Thymus (tissue), 14 donors: ENCODE results near the gene ZCCHC7. TPM values are rescaled to one million over a fixed set of nuclear protein-coding genes. Genes with fewer than 3 reads are reported as not detected.
"Not testable (repeated sequence)": the region's sequence is repeated elsewhere in the genome, so short reads cannot be mapped to it uniquely, and the experiment has no call there.

ENCODE experiments used
- DNase-seq, 9 donors: peaks; one replicate each; pipeline ENCODE4 v3.0.0-alpha.2; 2013; ENCODE audit warnings: low spot score in 9 of 9, low read depth in 6 of 9, missing footprints in 1 of 9
- H3K27ac ChIP-seq, 2 donors: one replicate each; pipeline ENCODE4 v1.5.1; 2013; ENCODE audit warnings: control low read depth in 1 of 2, low read depth in 1 of 2, low read length in 1 of 2, mild to moderate bottlenecking in 1 of 2, moderate library complexity in 1 of 2
- H3K27me3 ChIP-seq, 2 donors: one replicate each; pipeline ENCODE4 v1.5.1; 2013; ENCODE audit warnings: low read length in 1 of 2; ENCODE audit not compliant: control insufficient read depth in 2 of 2, insufficient read depth in 1 of 2
- H3K36me3 ChIP-seq, 2 donors: one replicate each; pipeline ENCODE4 v1.5.1; 2013; ENCODE audit warnings: low read length in 1 of 2, mild to moderate bottlenecking in 1 of 2, moderate library complexity in 1 of 2; ENCODE audit not compliant: control insufficient read depth in 2 of 2, insufficient read depth in 2 of 2
- H3K4me1 ChIP-seq, 2 donors: one replicate each; pipeline ENCODE4 v1.5.1; 2013; ENCODE audit warnings: low read length in 2 of 2; ENCODE audit not compliant: control insufficient read depth in 2 of 2, insufficient read depth in 2 of 2
- H3K4me3 ChIP-seq, 2 donors: one replicate each; pipeline ENCODE4 v1.5.1; 2013; ENCODE audit warnings: low read length in 2 of 2, control low read depth in 1 of 2, mild to moderate bottlenecking in 1 of 2
- H3K9me3 ChIP-seq, 2 donors: one replicate each; pipeline ENCODE4 v1.5.1; 2013; ENCODE audit warnings: low read length in 1 of 2, mild to moderate bottlenecking in 1 of 2; ENCODE audit not compliant: control insufficient read depth in 2 of 2, insufficient read depth in 1 of 2
- WGBS: extraction: QIAGEN DNeasy Blood & Tissue Kit; methylation state at CpG from one replicate; pipeline ENCODE4 v1.1.7; 2013; 5-methylcytosine and 5-hydroxymethylcytosine counted together
- long read RNA-seq, 10 donors: transcript quantifications; one replicate each; lab custom pipeline, GENCODE V29; 2026
- polyA plus RNA-seq: library from polyadenylated mRNA; stranded (reverse); fragments of 200-250 nt; gene quantifications from one replicate; pipeline ENCODE4 v1.2.3, GENCODE V29; 2013
- total RNA-seq: library from RNA; stranded (reverse); fragments of 120-200 nt; gene quantifications from one replicate; pipeline ENCODE4 v1.2.4, GENCODE V29; 2013
- donor health status: healthy.

The ZCCHC7 gene
- 22.6 TPM for total RNA-seq
- 21.8 TPM for polyA plus RNA-seq
- long read RNA-seq, donor 1 = 0 reads
- long read RNA-seq, donor 2 = 0 reads
- long read RNA-seq, donor 3 = 0 reads
- long read RNA-seq, donor 4, partial matches to known transcripts = 15 of 18 reads
- long read RNA-seq, donor 4, other reads (novel, unspliced or antisense) = 0 of 18 reads
- long read RNA-seq, donor 5, partial matches to known transcripts = 23 of 26 reads
- long read RNA-seq, donor 5, other reads (novel, unspliced or antisense) = 0 of 26 reads
- long read RNA-seq, donor 6 = 0 reads
- long read RNA-seq, donor 7, partial matches to known transcripts = 6 of 8 reads
- long read RNA-seq, donor 7, other reads (novel, unspliced or antisense) = 0 of 8 reads
- long read RNA-seq, donor 8, partial matches to known transcripts = 0 of 2 reads
- long read RNA-seq, donor 8, other reads (novel, unspliced or antisense) = 0 of 2 reads
- long read RNA-seq, donor 9, partial matches to known transcripts = 0 of 2 reads
- long read RNA-seq, donor 9, other reads (novel, unspliced or antisense) = 0 of 2 reads
- long read RNA-seq, donor 10 = 0 reads

- Histone ChIP-seq H3K27me3 (no peaks in the 10 kb centered on the region), H3K36me3 (no peaks in the 10 kb centered on the region), H3K9me3 (peaks cover 0 to 6% of the 10 kb centered on the region in 2 donors), H3K4me3 (peak within 1 kb of the TSS; percentile 55 to 73), H3K27ac (peak within 1 kb of the TSS; percentile 80 to 88), H3K4me1 (peaks cover 0 to 7% of the 10 kb centered on the region in 2 donors)
- 5% methylated on average over 82 of the region's 82 CpGs for WGBS
- DNase-seq = peak; percentile 89 to 97 (median 94)
Measured at GRCh38 chr9:37119907-37120842, at the start of gene ZCCHC7. Gene ZCCHC7, plus strand, starts transcription at chr9:37120574.

DNA sequence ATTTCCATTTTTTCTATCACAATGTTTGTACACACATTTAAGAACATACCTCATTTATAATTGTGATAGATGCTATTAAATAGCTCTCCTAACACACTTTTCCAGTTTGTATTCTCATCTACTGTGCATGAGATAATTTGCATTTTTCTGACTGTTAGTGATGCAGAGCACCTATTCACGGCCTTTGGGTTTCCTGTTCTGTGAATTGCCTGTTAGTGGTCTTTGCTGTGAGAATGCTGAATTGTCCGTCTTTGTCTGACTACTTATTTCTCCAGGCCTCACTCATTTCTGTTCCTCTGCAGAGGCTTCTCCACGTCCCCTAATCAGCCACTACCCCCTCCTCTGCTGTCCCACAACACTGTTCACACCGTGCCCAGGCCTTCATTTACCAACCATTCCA, 45.6 kb upstream of the ZCCHC7 start:
- H3K9me3 ChIP-seq, H3K27me3 ChIP-seq, H3K27ac ChIP-seq, H3K36me3 ChIP-seq, H3K4me1 ChIP-seq, DNase-seq, H3K4me3 ChIP-seq: not testable (repeated sequence)
- 49% methylated on average over 4 of the region's 4 CpGs for WGBS

DNA sequence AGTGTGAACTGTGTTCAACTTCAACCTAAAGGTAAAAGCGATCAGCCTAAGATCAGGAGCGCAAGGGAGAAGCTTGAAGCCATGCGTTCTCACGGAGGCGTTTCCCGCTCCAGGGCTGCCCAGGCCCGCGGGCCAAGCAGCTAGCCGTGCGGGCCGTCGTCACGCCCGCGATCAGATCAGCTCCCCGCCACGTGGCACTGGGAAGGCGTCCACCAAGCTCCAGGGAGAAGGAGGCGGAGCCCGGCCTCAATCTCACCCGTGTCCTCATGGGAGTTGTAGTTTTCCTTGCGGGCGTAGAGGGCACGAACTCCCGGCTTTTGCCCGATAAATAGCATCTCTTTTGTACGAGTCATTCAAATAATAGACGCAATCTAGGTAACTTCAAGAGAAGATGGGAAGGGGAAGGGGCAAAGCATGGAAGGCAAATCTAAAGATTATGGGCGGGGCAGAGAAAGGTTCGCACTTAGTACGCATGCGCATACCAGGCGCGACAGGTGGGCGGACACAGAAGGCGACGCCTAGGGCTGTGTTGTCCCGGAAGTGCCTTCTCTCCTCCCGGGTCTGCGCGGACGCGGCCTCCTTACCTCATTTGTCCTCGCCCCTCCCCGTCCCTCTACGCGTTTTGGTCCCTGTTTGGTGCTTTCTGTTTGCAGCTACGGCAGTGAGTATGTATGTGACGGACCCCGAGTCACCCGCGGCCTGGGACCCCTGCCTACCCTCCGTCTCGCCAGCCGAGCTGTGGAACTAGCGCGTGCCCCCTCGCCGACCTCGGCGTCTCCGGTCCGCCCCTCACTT, 40.8 kb upstream of the ZCCHC7 start:
- peaks cover 5 to 8% of the 10 kb centered on the region in 2 donors for H3K4me1 ChIP-seq
- no peaks in the 10 kb centered on the region for H3K27me3 ChIP-seq
- peaks cover 0 to 9% of the 10 kb centered on the region in 2 donors for H3K9me3 ChIP-seq
- DNase-seq = peak; percentile 80 to 97 (median 91)
- no peaks in the 10 kb centered on the region for H3K36me3 ChIP-seq
- peak overlapping the region; percentile 84 to 93 for H3K4me3 ChIP-seq
- WGBS = 3% methylated on average over 63 of the region's 63 CpGs
- peak overlapping the region; percentile 84 to 93 for H3K27ac ChIP-seq

GRCh38 chr9:37080165-37080628, 40.2 kb upstream of the ZCCHC7 start:
- not testable (repeated sequence) for H3K27me3 ChIP-seq, H3K9me3 ChIP-seq, H3K36me3 ChIP-seq, H3K4me1 ChIP-seq
- Histone ChIP-seq H3K4me3 (peak overlapping the region; percentile 84 to 93), H3K27ac (peak overlapping the region; percentile 84 to 93)
- DNase-seq = peak in 1 of 9 donors; percentile 4
- WGBS = 2% methylated on average over 32 of the region's 32 CpGs

DNA sequence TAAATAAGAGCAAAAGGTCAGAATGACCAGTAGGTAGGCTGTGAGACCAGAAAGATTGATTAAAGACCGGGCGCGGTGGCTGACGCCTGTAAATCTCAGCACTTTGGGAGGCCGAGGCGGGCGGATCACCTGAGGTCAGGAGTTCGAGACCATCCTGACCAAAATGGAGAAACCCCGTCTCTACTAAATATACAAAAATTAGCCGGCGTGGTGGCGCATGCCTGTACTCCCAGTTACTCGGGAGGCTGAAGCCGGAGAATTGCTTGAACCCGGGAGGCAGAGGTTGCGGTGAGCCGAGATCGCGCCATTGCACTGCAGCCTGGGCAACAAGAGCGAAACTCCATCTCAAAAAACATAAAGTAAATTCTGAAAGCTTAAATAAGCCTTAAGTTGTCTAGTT, 38.9 kb upstream of the ZCCHC7 start:
- H3K9me3 ChIP-seq, H3K36me3 ChIP-seq, H3K4me1 ChIP-seq, H3K27ac ChIP-seq, H3K27me3 ChIP-seq, DNase-seq, H3K4me3 ChIP-seq: not testable (repeated sequence)
- WGBS = 98% methylated on average over 20 of the region's 20 CpGs

DNA sequence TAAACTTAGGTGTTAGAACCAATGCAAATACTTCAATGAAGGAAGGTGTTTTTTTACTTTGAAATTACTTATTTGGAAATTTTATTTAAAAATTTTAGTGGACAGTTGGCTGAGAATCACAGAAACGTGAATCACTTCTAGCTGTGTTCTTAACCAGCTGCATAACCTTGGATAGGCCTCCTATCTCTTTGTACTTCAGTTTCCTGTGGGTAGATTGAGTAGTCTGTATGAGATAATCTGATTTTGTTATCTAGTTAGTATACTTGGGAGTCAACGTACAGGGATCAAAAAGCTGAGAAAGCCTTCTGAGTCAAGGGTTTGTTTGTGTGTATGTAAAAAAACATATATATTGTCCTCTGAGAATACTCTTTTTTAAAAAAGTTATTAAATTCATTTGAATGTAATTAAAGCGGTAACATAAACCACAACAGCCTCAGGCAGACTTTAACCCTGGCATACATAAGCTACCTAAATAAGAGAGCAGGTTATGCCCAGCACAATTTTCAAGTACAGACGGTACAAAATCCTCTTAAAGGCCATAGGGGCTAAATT, 38.1 kb upstream of the ZCCHC7 start:
- 60% methylated on average over 4 of the region's 4 CpGs for WGBS
- no peak overlapping the region for H3K27ac ChIP-seq
- H3K36me3 ChIP-seq = peaks cover 6 to 9% of the 10 kb centered on the region in 2 donors
- peaks cover 5 to 8% of the 10 kb centered on the region in 2 donors for H3K4me1 ChIP-seq
- H3K9me3 ChIP-seq = peaks cover 0 to 9% of the 10 kb centered on the region in 2 donors
- DNase-seq = peak in 5 of 9 donors; percentile 9 to 43 (median 11)
- no peaks in the 10 kb centered on the region for H3K27me3 ChIP-seq
- no peak overlapping the region for H3K4me3 ChIP-seq

DNA sequence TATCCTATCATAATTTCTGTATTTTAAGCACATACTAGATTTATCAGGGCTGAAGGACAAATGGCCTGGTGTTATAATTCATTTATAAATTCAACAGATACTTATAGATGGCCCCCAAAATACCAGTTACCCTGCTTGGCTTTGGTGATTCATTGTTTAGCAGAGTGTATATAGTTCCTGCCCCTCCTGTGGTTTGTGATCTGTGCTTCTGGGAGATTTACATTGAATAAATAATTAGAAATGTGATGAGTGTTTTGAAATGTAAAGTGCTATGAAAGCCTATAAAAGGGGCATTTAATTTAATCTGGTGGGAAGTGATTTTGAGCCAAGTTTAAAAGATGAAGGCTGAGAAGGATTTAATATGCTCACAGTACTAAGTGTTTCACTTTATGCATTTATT, 36.7 kb upstream of the ZCCHC7 start:
- H3K9me3 ChIP-seq = peaks cover 0 to 9% of the 10 kb centered on the region in 2 donors
- no peak overlapping the region for H3K4me3 ChIP-seq
- no peak overlapping the region for H3K27ac ChIP-seq
- no peaks in the 10 kb centered on the region for H3K27me3 ChIP-seq
- no peak for DNase-seq
- H3K4me1 ChIP-seq = peaks cover 5 to 8% of the 10 kb centered on the region in 2 donors
- peaks cover 6 to 19% of the 10 kb centered on the region in 2 donors for H3K36me3 ChIP-seq

- H3K36me3 ChIP-seq = peaks cover 6 to 19% of the 10 kb centered on the region in 2 donors
- no peaks in the 10 kb centered on the region for H3K27me3 ChIP-seq
- H3K9me3 ChIP-seq = no peaks in the 10 kb centered on the region
- 98% methylated on average over 1 of the region's 1 CpG for WGBS
- H3K27ac ChIP-seq = no peak overlapping the region
- no peak overlapping the region for H3K4me3 ChIP-seq
- H3K4me1 ChIP-seq = peaks cover 0 to 4% of the 10 kb centered on the region in 2 donors
- no peak for DNase-seq
Measured at GRCh38 chr9:37085233-37085632, 35.1 kb upstream of the ZCCHC7 start.
